DOHH2 (cell line): Measurements from ENCODE around the gene FARS2.

Experiments
- H3F3A ChIP-seq: fragments of 200-600 bp; sonication (generic), shearing (Covaris generic); 2 replicates; pipeline ENCODE4 v1.6.0; 2016; ENCODE audit warnings: antibody characterized with exemption, mild to moderate bottlenecking; ENCODE audit not compliant: control insufficient read depth, insufficient read depth
- H3K27ac ChIP-seq: fragments of 200-600 bp; sonication (generic); 2 replicates; pipeline ENCODE4 v1.5.1; 2014; ENCODE audit warnings: low read depth, mild to moderate bottlenecking, low read length, moderate library complexity
- H3K27me3 ChIP-seq: fragments of 200-600 bp; sonication (generic); 2 replicates; pipeline ENCODE4 v1.6.1; 2014; ENCODE audit warnings: mild to moderate bottlenecking, low read length, mixed read lengths; ENCODE audit not compliant: control insufficient read depth
- H3K36me3 ChIP-seq: fragments of 200-600 bp; sonication (generic); 2 replicates; pipeline ENCODE4 v1.6.1; 2014; ENCODE audit warnings: mild to moderate bottlenecking, low read length, moderate library complexity, mixed read lengths; ENCODE audit not compliant: control insufficient read depth
- H3K4me1 ChIP-seq: fragments of 200-600 bp; sonication (generic); 2 replicates; pipeline ENCODE4 v1.6.1; 2014; ENCODE audit warnings: mild to moderate bottlenecking, low read length, mixed read lengths; ENCODE audit not compliant: control insufficient read depth
- H3K4me2 ChIP-seq: fragments of 200-600 bp; sonication (generic); 2 replicates; pipeline ENCODE4 v1.6.0; 2014; ENCODE audit warnings: mild to moderate bottlenecking, low read length, moderate library complexity
- H3K4me3 ChIP-seq: fragments of 200-600 bp; sonication (generic); 2 replicates; pipeline ENCODE4 v1.5.1; 2014; ENCODE audit warnings: mild to moderate bottlenecking, low read length, mixed read lengths
- H3K79me2 ChIP-seq: fragments of 200-600 bp; sonication (generic); 2 replicates; pipeline ENCODE4 v1.6.1; 2014; ENCODE audit warnings: mild to moderate bottlenecking, low read length, mixed read lengths; ENCODE audit not compliant: control insufficient read depth
- H3K9me2 ChIP-seq: fragments of 200-600 bp; sonication (generic); replicated peaks from 2 replicates; pipeline ENCODE4 v1.6.1; 2014; ENCODE audit warnings: mild to moderate bottlenecking, low read length, mixed read lengths; ENCODE audit not compliant: control insufficient read depth
- H3K9me3 ChIP-seq: fragments of 200-600 bp; sonication (generic); 2 replicates; pipeline ENCODE4 v1.6.1; 2014; ENCODE audit warnings: antibody characterized with exemption, low read length, mixed read lengths; ENCODE audit not compliant: control insufficient read depth, insufficient read depth
- H4K20me1 ChIP-seq: fragments of 200-600 bp; sonication (generic); 2 replicates; pipeline ENCODE4 v1.6.0; 2014; ENCODE audit warnings: low read depth, mild to moderate bottlenecking, antibody characterized with exemption, low read length, moderate library complexity; ENCODE audit not compliant: control insufficient read depth, insufficient read depth
- EZH2phosphoT487 ChIP-seq: fragments of 200-600 bp; sonication (generic); IDR thresholded peaks from 2 replicates; pipeline ENCODE4 v1.6.1; 2017; ENCODE audit warnings: borderline replicate concordance, mild to moderate bottlenecking, antibody characterized with exemption, low read length, moderate library complexity, mixed read lengths
- TF ChIP-seq, protein P1 (sequence below): fragments of 200-600 bp; sonication (generic); IDR thresholded peaks from one replicate; pipeline ENCODE4 v1.5.1; 2014; ENCODE audit warnings: antibody characterized with exemption, mild to moderate bottlenecking, low read depth, low read length; ENCODE audit not compliant: poor library complexity, severe bottlenecking

Gene FARS2

DNA sequence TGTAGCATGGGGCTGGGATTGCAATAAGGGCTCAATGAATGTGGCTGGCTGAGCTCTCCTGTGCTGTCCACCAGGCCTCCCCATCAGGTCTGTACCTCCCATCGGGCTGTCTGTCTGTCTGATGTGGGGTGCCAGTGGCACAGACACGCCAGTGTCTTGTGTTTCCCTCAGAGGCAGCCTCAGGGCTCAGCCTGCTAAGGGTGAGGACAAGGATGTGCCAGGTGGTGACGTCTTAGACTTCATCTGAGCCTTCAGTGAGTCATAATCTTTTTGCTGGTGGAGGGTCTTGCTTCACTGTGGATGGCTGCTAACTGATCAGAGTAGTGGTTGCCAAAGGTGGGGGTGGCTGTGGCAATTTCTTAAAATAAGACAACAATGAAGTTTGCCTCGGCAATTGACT lies 550.7 kb downstream of the FARS2 start:
- no peaks in the 10 kb centered on the region for H3F3A ChIP-seq
- peaks cover 2% of the 10 kb centered on the region; the same call in 1 of the 2 replicates for H3K27me3 ChIP-seq
- H3K9me2 ChIP-seq, result no peaks in the 10 kb centered on the region
- no peak overlapping the region for H3K27ac ChIP-seq
- TF ChIP-seq EZH2phosphoT487, result no peak
- TF ChIP-seq, protein P1, sequence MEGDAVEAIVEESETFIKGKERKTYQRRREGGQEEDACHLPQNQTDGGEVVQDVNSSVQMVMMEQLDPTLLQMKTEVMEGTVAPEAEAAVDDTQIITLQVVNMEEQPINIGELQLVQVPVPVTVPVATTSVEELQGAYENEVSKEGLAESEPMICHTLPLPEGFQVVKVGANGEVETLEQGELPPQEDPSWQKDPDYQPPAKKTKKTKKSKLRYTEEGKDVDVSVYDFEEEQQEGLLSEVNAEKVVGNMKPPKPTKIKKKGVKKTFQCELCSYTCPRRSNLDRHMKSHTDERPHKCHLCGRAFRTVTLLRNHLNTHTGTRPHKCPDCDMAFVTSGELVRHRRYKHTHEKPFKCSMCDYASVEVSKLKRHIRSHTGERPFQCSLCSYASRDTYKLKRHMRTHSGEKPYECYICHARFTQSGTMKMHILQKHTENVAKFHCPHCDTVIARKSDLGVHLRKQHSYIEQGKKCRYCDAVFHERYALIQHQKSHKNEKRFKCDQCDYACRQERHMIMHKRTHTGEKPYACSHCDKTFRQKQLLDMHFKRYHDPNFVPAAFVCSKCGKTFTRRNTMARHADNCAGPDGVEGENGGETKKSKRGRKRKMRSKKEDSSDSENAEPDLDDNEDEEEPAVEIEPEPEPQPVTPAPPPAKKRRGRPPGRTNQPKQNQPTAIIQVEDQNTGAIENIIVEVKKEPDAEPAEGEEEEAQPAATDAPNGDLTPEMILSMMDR, result no peak
- H3K4me1 ChIP-seq, result no peaks in the 10 kb centered on the region
- H3K9me3 ChIP-seq, result no peaks in the 10 kb centered on the region
- H3K4me2 ChIP-seq, result no peak overlapping the region
- H4K20me1 ChIP-seq, result no peaks in the 10 kb centered on the region
- H3K4me3 ChIP-seq, result no peak overlapping the region
- H3K36me3 ChIP-seq, result no peaks in the 10 kb centered on the region
- H3K79me2 ChIP-seq, result no peaks in the 10 kb centered on the region

DNA sequence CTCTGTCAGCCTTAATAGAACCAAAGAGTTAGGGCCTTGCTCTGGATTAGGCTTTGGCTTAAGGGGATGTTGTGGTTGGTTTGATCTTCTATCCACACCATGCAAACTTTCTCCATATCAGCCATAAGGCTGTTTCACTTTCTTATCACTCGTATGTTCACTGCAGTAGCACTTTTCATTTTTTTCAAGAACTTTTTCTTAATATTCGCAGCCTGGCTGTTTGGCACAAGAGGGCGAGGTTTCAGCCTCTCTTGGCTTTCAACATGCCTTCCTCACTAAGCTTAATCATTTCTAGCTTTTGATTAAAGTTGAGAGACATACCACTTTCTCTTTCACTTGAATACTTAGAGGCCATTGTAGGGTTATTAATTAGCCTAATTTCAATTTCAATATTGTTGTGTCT lies 552.3 kb downstream of the FARS2 start:
- no peak overlapping the region for H3K4me2 ChIP-seq
- H3F3A ChIP-seq, result no peaks in the 10 kb centered on the region
- H4K20me1 ChIP-seq, result no peaks in the 10 kb centered on the region

DNA sequence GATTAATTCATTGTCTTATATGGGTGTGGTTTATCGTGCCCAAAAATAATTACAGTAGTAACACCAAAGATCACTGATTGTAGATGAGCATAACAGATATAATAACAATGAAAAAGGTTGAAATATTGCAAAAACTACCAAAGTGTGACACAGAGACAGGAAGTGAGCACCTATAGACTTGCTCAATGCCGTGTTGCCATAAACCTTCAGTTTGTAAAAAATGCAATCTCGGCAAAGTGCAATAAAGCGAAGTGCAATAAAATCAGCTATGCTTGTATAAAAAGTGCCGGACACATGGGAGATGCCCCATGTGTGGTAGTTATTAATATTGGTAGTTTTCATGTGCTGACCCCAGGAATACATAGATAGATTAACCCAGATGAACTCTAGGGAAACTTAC lies 552.8 kb downstream of the FARS2 start:
- Histone ChIP-seq H3K27me3 (peaks cover 5% of the 10 kb centered on the region; the same call in 1 of the 2 replicates), H3K79me2 (no peaks in the 10 kb centered on the region), H3K9me2 (no peaks in the 10 kb centered on the region), H3K36me3 (no peaks in the 10 kb centered on the region), H3K4me3 (no peak overlapping the region), H3K4me2 (no peak overlapping the region), H3K27ac (no peak overlapping the region), H3K4me1 (no peaks in the 10 kb centered on the region), H3F3A (no peaks in the 10 kb centered on the region), H3K9me3 (no peaks in the 10 kb centered on the region), H4K20me1 (no peaks in the 10 kb centered on the region)
- TF ChIP-seq, protein P1, result no peak
- no peak for TF ChIP-seq EZH2phosphoT487

More for the DNA sequence above, 552.3 kb downstream of the FARS2 start:
- Histone ChIP-seq H3K27me3 (peaks cover 5% of the 10 kb centered on the region; the same call in 1 of the 2 replicates), H3K4me1 (no peaks in the 10 kb centered on the region), H3K9me2 (no peaks in the 10 kb centered on the region), H3K79me2 (no peaks in the 10 kb centered on the region), H3K27ac (no peak overlapping the region), H3K4me3 (no peak overlapping the region), H3K9me3 (no peaks in the 10 kb centered on the region), H3K36me3 (no peaks in the 10 kb centered on the region)
- TF ChIP-seq, protein P1, result no peak
- no peak for TF ChIP-seq EZH2phosphoT487
